Gastroesophageal sphincter (tissue), 3 donors: ENCODE data around the gene SATB2.

ENCODE experiments used
- CTCF ChIP-seq, 4 experiments: fragments of 200-600 bp in 2 of 4; fragments of 450-650 bp in 2 of 4; sonication (generic) in 1 of 4; IDR thresholded peaks; one replicate each; pipeline ENCODE4 v1.5.1; 2017 to 2019; ENCODE audit warnings: antibody characterized with exemption in 4 of 4, mild to moderate bottlenecking in 2 of 4, moderate library complexity in 2 of 4
- POLR2A ChIP-seq, 2 donors: fragments of 450-650 bp; IDR thresholded peaks; one replicate each; pipeline ENCODE4 v1.6.1; 2017; ENCODE audit warnings: antibody characterized with exemption in 2 of 2, mild to moderate bottlenecking in 2 of 2, moderate library complexity in 1 of 2
- POLR2AphosphoS5 ChIP-seq: sonication (generic); formaldehyde crosslinking; IDR thresholded peaks from one replicate; pipeline ENCODE4 v1.6.1; 2017; ENCODE audit warnings: antibody characterized with exemption

- TF ChIP-seq CTCF (IDR thresholded peaks at IDR 0.05) = no peak
- TF ChIP-seq POLR2AphosphoS5 = no peak
- no peak for TF ChIP-seq POLR2A (IDR thresholded peaks at IDR 0.05)
These were observed 5.3 kb downstream of the SATB2 start for GRCh38 chr2:199452260-199452990.
